ENCODE measurements around the gene NFATC2.
"Not testable (repeated sequence)": the region's sequence is repeated elsewhere in the genome, so short reads cannot be mapped to it uniquely, and the experiment has no call there.

The NFATC2 gene

GRCh38 chr20:51495921-51496545 lies 46.5 kb downstream of the NFATC2 start:
- DNase-seq, result no peak

DNA sequence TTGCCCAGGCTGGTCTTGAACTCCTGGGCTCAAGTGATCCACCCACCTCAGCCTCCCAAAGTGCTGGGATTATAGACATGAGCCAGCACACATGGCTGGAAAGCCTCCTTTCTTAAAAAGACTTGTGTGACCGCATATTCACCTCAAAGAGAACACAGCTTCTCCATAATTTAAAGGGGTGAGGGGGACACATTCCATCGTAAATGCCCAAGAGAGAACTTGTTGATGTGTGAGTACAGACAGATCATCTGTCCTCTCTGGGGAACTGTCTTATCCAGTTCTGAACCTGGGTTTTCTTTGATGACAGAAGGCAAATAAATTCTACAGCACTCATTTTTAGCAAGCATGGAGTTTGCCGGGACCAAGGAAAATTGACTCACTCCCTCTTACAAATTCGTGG lies 47.2 kb downstream of the NFATC2 start:
- no peak for DNase-seq

- no peak for DNase-seq
These were observed 48.0 kb downstream of the NFATC2 start for GRCh38 chr20:51494241-51495110.

DNA sequence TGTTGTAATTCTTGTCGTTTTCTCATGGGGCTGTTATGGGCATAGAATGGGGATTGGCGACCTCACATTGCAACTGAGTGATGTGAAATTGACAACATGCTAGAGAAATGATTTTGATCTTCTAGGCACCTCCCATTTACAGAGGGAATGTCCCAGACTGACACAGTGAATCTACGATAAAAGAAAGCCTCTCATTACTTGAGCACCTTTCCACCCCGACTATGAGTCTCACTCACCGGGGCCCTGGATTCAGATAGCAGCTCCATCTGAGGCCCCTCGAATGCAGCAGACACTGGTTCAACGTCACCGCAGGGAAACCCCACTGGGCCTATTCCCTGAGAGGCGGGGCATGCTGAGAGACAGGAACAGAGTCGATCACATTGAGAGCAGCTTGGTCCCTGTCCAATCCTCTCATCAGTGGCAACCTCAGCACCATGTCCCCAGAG lies 49.1 kb downstream of the NFATC2 start:
- no peak for DNase-seq

- peak in 3 of 58 donors; percentile 22 to 25 (median 24) for DNase-seq
These were observed 50.1 kb downstream of the NFATC2 start for GRCh38 chr20:51492167-51493092.

- no peak for DNase-seq
These were observed 51.1 kb downstream of the NFATC2 start for GRCh38 chr20:51491393-51491792.

- no peak for DNase-seq
These were observed 51.9 kb downstream of the NFATC2 start for GRCh38 chr20:51490635-51491034.

- no peak for DNase-seq
These were observed 52.9 kb downstream of the NFATC2 start for GRCh38 chr20:51489611-51490010.

- DNase-seq, result no peak
These were observed 54.2 kb downstream of the NFATC2 start for GRCh38 chr20:51488331-51488730.

GRCh38 chr20:51487565-51488268 lies 54.8 kb downstream of the NFATC2 start:
- DNase-seq, result peak in 1 of 58 donors; percentile 19

- no peak for DNase-seq
These were observed 55.4 kb downstream of the NFATC2 start for GRCh38 chr20:51487076-51487475.

DNA sequence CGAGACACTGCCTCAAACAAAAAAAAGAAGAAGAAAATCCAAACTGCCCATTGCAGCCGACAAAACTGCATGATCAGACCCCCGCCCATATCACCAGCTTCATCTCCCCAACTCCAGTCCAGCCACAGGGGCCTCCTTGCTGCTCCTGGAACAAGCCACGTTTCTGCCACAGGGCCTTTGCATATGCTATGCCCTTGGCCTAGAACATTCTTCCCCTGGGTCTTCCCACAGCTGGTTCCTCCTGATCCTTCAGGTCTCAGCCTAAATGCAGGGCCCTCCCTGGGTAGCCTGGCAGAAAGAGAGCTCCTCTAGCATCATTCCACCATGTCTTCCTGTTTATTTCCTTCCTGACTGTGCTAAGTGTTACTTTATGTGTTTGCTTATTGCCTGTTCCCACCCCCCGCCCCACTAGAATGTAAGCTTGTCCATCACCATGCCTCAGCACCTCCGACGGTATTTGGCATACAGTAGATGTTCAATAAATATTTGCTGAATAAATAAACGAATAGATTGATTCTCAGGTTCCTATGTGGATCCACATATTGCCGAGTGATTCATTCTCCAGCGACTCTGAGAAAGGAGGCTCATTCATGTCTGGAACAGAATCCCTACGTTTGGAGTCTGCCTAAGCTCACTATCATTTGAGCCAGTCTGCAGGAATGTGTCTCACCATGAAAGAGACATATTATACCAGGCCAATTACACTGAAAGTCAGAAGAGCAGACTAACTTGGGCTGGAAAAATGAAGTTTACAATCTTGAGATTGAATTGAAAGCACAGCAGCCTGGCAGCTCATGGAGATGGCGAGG lies 56.1 kb downstream of the NFATC2 start:
- DNase-seq, result no peak

DNA sequence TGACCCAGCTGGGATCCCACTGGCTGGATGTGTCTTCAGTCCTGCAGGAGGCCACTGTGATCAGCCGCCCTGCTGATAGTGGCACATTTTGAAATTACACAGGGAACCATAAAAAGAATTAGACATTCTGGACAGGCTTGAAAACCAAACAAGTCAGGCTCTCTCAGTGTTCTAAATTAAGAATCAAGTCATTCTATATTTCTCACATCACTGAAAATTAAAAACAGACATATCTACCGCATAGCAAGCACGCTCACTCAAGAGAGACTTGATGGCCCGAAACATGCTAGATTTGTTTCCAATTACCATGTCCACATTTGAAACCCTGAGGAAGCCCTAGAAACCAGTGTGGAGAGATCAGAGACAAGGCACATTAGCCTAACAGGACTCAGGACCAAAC lies 57.7 kb downstream of the NFATC2 start:
- DNase-seq, result no peak

DNA sequence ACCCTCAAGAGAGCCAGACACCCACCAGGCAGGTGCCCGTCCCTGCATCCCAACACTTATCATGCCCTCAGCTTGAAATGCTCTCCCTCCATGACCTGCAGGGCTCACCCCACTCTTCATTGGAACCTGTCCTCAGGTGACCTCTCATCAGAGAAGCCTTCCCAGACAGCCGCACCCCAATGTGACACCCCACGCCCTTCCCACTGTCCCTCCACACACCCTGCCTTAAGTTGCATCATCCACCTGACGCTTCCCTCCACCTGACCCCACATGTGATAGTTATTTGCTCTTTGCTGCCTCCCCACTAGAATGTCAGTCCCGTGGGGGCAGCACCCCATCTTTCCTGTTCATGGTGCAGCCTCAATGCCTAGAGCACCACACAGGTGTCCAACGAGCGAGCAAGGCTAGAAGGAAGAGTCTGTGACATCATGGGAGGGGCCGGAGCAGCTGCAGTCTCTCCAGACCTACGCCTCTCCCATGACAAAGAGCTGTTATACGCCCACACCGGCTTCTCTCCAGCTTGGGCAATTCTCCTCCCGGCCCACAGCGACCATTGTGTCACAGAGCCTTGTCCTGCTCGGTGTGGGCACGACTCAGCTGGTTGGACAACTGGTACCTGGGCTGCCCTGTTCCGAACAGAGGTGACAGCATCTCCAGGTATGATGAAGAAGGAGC lies 58.2 kb downstream of the NFATC2 start:
- DNase-seq, result peak in 2 of 58 donors; percentile 19 to 47

GRCh38 chr20:51482836-51483473 lies 59.6 kb downstream of the NFATC2 start:
- no peak for DNase-seq

- no peak for DNase-seq
These were observed 61.1 kb downstream of the NFATC2 start for GRCh38 chr20:51481341-51481914.

- no peak for DNase-seq
These were observed 61.8 kb downstream of the NFATC2 start for GRCh38 chr20:51480507-51481270.

- DNase-seq, result not testable (repeated sequence)
These were observed 66.4 kb downstream of the NFATC2 start for GRCh38 chr20:51476106-51476505.

Measured in anterior cingulate cortex (tissue), 58 donors.